Bone marrow (tissue), 2 donors: ENCODE measurements around the gene CDC20.
"Not testable (repeated sequence)": the region's sequence is repeated elsewhere in the genome, so short reads cannot be mapped to it uniquely, and the experiment has no call there.

Source experiments
- DNase-seq, 2 donors: peaks; one replicate each; lab custom pipeline; 2025; lab: John Stamatoyannopoulos, UW

Gene CDC20

DNA sequence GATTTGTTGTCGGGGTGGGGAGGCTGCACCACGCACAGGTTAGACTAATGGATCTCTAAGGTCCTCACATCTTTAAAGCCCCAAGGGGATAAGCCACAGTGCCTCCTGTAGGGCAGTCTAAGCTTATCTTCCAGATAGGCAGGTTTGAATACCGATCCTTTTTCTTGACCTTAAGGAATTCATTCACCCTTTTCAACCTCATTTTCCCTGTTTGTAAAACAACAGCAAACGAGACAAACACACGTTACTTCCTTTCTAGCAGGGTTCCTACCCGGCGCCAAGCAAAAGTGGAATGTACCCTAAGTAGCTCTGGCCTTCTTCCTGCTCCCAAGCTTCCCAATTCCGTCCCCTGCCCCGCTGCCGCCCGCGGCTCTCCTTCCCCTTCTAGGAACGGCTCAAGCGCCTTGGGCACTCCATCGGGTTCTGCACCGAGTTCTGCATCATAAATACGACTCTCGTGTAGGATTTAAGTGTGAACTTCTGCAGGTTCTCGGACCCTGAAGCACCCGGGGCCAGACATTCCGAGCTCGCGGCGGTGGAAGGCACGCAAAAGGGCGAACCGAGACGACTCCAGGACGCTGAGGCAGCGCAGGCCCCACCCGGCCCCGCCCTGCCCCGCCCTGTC is 548 bp upstream of the CDC20 start:
- peak in 1 of 2 donors; percentile 41 for DNase-seq

DNA sequence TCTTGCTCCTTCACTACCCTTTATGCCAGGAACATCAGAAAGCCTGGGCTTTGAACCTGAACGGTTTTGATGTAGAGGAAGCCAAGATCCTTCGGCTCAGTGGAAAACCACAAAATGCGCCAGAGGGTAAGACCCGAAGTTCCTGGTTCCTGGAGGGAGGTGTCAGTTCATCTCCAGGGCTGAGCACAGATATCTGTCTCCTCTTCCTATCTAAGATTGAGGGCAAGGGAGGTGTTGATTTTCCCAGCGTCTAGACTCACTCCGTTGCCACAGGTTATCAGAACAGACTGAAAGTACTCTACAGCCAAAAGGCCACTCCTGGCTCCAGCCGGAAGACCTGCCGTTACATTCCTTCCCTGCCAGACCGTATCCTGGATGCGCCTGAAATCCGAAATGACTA is 915 bp downstream of the CDC20 start:
- no peak for DNase-seq

DNA sequence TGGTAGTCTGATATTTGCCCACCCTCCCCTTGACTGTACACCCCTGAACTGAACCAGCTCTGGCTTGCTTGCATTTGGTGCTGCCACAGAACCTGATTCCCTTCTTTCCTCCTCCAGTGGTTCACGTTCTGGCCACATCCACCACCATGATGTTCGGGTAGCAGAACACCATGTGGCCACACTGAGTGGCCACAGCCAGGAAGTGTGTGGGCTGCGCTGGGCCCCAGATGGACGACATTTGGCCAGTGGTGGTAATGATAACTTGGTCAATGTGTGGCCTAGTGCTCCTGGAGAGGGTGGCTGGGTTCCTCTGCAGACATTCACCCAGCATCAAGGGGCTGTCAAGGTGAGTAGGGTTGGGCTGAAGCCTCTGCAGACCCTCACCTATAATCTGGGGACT is 1.8 kb downstream of the CDC20 start:
- no peak for DNase-seq

DNA sequence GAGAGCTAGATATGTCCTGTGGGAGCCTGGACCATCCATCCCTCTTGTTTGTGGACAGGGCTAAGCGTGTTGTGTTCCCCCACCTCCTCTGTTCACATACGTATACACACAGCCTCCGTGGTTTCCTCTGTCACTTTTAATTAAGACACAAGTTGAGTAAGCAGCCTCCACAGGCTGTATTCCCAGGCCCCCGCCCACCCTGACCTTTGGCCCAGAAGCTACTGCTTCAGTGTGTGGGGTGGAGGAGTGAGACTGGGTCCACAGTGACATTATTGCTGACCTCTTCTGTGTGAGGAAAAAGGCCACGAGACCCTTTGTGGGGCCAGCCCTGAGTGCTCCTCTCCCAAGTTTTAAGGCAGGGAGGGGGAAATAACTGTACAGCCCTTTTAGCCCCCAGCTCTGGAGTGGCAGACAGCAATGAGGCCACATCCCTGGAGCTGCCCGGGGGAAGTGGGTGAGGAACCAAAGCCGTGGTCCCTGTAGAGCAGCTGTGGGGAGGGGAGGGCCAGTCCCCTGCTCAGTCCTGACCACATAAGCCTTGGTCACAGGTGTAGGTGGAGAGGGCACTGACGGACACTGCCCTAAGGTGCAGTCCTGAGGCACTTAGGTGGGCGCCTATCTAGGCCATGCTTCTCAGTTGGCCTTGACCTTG is 4.6 kb downstream of the CDC20 start:
- no peak for DNase-seq

DNA sequence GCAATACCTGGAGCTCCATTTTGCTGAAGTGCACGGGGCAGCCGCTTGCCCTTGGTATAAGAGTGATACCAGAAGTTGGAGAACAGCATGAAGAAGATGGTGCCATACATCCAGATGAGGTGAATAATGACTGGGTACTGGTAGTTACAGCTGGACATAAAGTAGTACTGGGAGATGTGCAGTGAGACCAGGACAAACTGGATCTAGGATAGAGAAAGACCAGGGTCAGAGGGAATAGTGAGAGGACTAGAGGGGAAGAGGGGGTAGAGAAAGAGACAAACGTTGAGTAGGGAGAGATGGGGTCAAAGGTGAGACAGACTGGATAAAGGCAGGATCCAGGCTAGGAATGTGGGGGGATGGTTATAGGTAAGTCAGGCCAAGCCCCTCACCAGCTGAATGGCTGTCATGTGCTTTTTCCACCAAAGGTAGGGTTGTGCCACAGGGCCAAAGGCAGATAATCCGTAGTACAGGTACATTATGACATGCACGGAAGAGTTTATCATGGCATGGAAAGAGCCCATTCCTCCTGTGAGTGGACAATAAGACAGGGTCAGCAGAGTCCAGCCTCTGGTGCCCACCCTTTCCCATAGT is 5.2 kb downstream of the CDC20 start:
- DNase-seq = no peak

DNA sequence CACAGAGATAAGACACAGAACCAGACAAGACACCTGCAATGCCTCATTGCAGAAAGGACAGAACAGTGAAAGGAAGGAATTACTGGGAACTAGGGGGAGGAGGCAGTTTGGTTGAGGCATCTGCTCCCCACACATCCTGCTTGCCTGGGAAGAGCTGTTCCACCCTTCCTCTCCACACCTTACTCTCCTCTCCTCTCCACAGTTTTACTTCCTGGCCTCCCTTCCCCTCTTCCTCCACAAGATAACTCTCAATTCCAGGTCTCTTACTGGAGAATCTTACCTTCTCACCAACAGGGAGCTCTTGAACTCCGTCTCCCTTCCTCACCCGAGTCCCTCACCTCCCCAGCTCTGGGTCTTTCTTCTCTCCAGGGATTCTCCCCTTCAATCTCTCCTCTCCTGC is 6.9 kb downstream of the CDC20 start:
- no peak for DNase-seq

DNA sequence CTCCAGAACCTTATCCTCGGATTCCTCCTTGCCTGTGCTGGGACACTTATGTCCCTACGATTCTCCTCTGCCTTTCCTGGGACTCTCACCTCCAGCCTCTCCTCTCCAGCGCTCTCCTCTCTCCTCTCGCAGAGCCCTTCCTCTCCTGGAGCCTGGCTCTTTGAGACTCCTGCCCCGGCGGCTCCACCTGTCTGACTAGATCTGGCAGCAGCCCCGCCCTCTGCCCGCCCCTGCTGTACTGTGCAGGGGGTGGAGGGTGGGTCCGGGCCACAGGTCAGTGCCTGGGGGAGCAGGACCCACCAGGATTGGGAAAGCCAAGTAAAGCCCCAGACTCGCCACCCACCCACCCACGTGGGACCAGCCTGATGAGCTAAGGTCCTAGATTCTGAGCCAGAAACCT is 7.4 kb downstream of the CDC20 start:
- DNase-seq = no peak

DNA sequence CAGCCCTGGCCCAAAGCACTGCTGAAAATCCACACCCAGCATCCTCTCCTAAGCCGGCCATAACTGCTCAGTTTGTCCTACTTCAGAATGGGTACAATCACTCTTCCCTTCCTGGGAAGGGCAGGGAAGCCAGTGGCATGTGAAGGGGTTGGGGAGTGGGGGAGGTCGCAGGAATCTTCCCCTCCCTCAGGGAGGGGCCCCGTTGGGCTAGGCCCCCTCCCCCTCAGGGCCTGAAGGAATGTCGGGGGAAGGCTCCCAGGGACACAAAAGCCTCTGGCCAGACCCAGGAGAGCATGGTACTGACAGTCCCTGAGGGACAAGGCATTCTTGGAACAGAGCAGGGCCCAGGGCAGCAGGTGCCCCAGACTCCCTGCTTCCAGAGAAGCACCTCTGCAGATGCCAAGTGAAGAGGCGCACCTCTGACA is 7.8 kb downstream of the CDC20 start:
- DNase-seq = no peak

DNA sequence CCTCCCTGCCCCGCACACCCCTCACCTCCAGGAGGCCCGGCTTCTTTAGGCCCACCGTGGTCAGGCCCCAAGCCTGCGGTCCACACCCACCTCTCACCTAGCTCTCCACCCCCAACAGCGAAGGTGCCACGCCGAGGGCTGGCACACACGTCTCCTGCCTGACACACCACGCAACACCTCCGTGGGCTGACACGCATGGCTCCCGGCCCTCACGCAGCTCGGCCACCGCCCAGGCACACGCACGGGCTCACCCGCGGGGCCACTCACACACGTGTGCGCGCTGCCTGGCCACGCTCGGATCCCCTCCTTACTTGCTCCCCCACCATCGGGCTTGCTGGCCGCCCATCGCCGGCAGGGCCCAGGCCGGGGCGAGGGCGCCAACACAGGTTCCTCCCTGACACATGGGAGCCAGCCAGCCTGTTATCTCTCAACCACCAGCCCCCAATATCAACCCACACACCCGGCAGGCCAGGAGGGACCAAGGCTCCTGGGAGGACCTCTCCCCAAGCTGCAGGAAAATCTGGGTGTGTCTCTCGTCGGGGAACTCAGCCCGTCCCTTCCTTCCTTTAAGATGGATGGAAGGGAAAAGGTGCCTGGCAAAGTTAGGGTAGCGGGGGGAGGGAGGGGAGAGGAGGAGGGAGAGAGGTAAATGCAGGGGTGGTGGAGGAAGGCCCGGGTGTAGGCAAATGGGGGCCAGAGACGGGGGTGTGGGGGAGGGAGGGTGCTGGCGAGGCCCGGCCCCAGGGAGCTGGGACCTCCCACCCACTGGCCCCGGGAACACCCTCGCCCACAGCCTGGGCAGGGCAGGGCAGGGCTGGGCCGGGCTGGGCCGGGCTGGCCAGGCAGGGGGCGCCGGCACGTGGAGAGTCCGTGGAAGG is 8.5 kb downstream of the CDC20 start:
- DNase-seq = no peak

DNA sequence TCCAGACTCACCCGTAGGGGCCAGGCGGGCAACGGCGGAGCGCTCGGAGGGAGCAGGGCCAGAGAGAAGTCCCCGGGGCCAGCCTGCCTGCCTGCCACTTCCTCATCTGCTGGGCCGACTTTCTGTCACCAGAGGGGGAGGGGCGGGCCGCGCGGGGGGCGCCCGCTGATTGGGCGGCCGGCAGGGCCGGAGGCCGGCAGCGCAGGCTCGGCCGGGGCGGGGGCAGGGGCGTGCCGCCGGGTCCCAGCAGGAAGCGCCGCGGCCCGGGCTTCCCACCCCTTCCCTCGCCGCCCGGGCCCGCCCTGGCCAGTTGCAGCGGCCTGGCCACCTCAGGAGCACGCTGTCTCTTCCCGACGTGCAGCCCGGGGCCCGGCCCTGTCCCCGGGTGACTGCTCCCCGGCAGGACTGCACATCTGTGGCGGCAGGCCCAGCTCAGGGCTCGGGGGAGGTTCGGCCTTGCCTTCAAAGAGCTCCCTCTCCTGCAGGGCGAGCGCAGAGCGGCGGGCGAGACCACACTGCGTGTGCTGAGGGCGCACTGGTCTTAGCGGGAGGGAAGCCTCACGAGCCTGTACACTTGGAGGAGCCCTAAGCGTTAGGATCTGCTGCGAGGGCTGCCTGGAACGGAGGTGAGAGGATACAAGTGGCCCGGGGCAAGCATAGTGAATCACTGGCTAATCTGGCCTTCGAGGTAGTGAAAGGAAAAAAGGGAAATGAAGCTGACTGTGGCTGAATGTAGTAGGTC is 9.3 kb downstream of the CDC20 start, which contains the start of gene ELOVL1:
TSS of gene ELOVL1 (minus strand) at position 108 of the 742 bp plus-strand sequence. CDS start 2,402 bp downstream, outside the sequence.
- DNase-seq = peak; percentile 74 to 94

DNA sequence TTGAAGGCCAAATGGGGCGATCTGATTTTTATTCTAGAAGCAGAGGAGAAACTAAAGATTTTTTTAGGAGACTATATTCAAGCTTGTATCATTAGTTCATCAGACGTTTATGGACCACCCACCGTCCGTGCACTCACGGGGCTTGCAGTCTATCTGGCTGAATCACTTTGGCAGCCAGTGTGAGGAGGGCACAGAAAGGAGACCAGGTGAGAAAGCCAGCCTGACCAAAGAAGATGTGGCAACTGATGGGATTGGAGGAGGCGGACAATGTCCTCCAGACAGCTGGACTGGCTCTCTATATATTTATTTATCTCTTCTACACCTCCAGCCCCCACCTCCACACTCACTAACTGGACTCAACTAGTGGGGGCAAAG is 9.9 kb downstream of the CDC20 start:
- no peak for DNase-seq

DNA sequence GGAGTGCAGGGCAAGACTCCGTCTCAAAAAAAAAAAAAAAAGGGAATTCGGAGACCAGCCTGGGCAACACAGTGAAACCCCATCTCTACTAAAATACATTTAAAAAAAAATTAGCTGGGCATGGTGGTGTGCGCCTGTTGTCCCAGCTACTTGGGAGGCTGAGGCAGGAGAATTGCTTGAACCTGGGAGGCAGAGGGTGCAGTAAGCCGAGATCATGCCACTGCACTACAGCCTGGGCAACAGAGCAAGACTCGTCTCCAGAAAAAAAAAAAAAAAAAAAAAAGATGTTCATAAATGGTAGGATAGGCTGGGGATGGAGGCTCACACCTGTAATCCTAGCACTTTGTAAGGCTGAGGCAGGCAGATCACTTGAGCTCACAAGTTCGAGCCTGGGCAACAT is 11.0 kb downstream of the CDC20 start:
- not testable (repeated sequence) for DNase-seq

DNA sequence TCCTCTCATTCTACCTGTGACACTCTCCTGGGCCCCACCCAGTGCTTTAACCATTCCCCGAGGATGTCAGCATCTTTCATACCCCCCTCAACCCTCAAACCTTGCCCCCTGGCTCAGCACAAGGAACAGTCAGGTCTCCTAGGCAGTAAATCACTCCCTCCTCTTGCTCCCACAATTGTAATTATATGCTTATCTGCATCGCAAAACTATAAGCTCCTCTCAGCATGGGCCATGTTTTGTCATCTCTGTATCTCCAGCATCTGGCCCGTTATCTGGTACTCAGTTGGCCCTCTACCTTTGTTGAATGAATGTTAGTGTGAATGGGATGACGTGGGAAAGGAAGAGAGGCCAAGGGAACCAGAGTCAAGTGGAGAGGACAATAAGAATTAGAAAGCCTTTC is 11.8 kb downstream of the CDC20 start:
- no peak for DNase-seq

DNA sequence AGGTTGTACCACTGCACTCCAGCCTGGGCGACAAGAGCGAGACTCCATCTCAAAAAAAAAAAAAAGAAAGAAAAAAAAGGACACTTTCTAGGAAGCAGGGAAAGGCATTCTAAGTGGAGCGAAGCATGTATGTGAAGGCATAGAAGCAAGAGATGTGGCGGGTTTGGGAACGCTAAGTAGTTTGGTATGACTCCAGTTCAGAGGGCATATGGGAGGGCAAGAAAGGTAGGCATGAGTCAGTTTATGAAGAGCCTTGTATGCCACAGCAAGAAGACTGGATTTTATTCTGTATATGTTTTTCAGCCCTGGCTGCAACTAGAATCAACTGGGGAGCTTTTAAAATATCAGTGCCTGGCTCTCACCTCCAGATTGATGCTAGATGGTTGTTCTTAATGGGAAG is 13.4 kb downstream of the CDC20 start:
- DNase-seq = no peak

DNA sequence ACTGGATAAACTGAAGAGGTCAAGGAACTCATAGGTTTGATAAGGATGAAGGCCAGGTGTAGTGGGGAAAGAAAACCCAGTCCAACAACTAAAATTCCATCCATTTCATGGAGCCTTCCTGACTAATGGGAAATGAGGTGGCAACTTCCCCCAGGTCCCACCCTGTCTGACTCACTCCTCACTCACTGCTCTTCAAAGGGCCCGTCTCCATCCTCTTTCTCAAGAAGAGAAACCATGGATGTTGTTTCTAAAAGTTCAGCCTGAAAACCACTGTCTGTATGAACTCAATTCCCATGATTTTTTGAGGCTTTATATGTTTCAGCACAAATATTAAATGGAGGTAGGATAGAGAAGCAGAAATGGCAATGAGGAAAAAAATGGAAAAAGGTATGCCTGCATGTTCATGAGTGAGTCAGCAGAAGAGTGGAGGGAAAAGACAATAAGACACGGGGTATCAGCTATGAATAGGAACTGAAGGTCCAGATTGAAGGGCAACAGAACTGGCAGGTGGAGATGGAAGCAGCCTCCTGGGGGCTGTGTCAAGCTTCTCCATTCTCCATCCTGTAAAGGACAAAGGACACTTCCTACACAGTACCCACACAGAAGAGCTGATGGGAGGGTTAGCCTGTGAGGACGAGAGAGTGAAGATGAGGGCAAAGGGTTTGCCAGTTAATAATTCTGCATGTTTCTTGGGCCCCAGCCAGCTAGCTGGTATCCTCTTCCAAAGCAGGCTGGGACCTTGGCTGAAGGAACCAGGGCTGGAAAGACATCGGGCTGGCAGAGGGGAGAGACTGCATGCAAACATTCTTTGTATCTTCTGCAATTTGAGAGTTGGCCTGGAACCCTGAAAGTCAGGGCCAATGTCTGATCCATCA is 14.5 kb downstream of the CDC20 start:
- no peak for DNase-seq

DNA sequence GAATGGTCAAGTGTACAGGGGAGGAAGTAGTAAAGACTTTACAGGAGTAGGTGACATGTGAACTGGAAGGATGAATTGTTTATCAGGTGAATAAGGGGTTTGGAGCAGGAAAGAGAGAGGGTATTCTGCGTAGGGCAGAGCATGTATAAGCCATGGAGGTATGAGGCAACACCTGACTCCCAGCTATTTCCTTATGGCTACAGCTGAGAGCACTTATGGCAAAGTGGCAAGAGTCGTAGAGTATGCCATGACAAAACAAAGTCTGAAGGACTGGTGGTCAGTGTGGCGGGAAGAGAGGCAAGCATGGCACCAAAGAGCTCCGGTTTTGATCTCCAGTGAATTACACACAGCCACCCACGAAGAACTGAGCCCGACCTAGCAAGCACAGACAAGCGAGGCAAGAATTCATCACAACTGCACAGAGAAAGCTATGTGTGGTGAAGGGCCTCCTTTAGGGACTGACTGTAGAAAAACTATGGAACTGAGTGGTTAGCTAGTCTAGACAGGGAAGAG is 18.0 kb downstream of the CDC20 start:
- DNase-seq = no peak

DNA sequence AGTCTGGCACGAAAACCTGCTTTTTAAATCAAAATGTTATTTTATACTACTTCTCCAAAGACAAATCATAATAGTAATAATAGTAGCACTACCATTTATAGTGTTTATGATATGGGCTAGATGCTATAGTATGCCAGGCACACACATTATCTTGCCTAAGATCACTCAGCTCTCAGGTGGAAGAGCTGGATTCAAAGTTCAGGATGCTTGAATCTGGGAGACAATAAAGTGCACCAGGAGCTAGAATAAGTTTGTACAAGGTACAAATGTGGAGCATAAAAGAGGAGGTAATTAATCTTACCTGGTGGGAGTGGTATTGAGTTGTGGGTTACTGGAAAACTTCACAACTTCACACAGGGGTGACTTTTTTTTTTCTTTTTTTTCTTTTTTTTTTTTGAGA is 19.1 kb downstream of the CDC20 start:
- no peak for DNase-seq

DNA sequence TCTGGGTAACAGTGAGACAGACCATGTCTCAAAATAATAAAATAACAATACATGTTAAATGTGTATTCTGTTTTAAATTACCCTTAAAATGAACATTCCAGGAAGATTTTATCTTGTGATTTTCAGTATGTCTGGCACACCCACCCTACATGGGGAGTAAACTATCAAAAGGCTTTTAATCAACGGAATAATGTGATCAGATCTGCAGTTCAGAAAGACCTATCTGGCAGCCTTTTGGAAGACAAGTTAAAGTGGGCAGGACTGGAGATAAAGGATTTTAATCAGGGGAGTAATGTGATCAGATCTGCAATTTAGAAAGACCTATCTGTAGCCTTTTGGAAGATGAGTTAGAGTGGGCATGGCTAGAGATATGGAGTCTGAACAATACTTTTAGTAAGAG is 20.7 kb downstream of the CDC20 start:
- no peak for DNase-seq

DNA sequence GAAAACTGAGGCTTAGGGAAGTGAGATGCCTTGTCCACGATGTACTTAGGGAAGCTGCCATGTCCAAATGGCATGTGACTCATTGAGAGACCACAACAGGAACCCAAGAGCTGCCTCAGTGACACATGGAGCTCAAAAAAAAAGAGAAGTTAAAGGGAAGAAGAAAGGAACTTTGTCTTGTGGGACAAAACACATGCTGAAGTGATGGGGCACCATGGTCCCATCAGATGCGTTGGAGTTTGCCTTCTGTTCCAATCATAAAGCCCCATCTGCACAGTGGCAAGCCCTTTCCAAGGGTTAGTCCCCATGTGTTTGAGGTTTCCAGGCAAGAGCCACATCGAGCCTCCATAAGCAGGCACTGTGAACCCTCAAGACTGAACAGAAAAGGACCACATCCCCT is 22.8 kb downstream of the CDC20 start:
- peak; percentile 29 to 82 for DNase-seq

DNA sequence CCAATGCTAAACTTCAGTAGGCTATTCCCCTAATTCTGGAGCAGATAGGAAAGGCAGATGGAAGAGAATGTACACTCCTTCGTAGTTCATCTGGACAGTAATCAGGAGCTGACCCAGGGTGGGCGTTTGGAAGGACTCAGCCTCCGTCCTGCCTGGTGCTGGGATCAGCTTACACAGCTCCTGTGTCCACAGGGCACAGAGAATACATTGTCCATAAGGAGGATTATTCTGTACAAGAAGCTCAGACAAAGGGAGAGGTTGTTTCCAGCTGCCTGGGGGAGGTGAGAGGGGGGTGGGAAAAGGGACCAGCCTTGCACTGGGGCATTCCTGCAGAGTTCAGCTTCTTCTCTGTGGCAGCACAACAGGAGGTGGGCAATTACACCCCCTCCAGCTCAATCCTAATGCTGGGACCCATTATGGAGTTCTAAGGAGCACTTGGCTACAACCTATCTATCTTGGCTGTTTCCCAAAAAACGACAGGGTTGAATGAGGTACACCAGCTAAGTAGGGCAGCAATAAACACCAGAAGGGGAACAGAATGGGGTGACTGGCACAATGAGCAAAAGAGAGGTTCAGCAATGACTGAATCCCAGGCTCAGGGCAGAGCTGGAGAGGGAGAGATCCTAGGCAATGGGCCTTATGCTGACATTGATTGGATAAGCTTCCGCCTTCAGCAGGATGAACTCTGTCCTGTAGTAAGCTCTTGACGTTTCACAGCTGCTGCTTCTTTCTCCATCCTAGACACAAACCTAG is 23.4 kb downstream of the CDC20 start:
- no peak for DNase-seq
